ENCODE data around the gene TRIP4.
"Not testable (repeated sequence)": the region's sequence is repeated elsewhere in the genome, so short reads cannot be mapped to it uniquely, and the experiment has no call there.

The TRIP4 gene

DNA sequence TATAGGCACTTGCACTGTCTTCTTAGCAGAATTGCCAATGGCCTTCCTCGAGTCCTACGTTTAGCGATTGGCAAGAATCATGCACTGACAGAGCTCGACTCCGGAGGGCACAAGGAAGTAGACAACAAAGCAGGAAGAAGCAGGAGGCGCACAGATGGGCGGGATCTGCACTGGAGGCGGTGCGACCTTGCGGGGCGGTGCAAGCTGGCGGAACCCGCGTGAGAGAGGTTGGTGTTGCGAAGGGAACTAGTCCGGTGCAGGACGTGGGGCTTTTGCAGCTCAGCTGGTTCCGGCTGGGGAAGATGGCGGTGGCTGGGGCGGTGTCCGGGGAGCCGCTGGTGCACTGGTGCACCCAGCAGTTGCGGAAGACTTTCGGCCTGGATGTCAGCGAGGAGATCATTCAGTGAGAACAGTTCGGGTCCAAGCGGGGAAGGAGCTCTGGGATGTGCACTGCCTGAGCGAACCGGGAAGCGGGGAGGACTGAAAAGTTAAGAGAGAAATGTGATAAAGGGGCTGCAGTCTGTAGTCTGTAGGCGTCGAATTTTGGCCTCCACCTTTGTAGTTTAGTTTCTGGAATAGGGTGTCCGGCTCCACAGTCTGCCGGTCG, at the start of gene TRIP4:
TSS of gene TRIP4 (plus strand) at position 275 of the 607 bp plus-strand sequence. CDS start at position 303, 28 bp downstream.
- Histone ChIP-seq H3K9me3 (no peaks in the 10 kb centered on the region), H3K4me3 (peak within 1 kb of the TSS; percentile 80), H3K4me2 (peak within 1 kb of the TSS; percentile 67), H3K4me1 (peaks cover 46% of the 10 kb centered on the region), H3K27ac (peak within 1 kb of the TSS; percentile 71), H4K20me1 (no peaks in the 10 kb centered on the region), H3K9ac (peak within 1 kb of the TSS; percentile 72), H3K27me3 (no peaks in the 10 kb centered on the region), H3K36me3 (peaks cover 4% of the 10 kb centered on the region; the same call in 1 of the 2 replicates)
- no peak for TF ChIP-seq Cebpa-rat (IDR thresholded peaks at IDR 0.05)

DNA sequence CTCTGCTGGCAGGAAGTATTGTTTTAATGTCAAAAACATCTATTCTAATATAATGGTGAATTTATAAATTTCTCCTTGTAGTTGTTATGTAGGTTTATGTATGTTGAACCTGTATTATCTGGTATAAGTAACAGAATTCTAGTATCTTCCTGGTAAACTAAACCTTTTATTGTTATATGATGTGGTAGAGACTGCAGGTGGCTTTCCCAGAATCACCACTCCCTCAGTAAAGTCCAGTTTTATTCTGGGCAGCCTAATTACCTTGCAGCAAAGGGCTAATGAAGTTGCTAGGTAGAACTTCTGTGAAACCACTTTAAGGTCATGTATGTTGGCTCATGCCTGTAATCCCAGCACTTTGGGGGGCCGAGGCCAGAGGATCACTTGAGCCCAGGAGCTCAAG, 47.3 kb upstream of the TRIP4 start:
- Histone ChIP-seq H4K20me1 (no peaks in the 10 kb centered on the region), H3K27me3 (no peaks in the 10 kb centered on the region), H3K9ac (no peak overlapping the region), H3K27ac (no peak overlapping the region), H3K4me2 (no peak overlapping the region), H3K4me3 (no peak overlapping the region), H3K4me1 (no peaks in the 10 kb centered on the region), H3K9me3 (no peaks in the 10 kb centered on the region), H3K36me3 (peaks cover 24% of the 10 kb centered on the region)
- no peak for TF ChIP-seq Cebpa-rat (IDR thresholded peaks at IDR 0.05)

DNA sequence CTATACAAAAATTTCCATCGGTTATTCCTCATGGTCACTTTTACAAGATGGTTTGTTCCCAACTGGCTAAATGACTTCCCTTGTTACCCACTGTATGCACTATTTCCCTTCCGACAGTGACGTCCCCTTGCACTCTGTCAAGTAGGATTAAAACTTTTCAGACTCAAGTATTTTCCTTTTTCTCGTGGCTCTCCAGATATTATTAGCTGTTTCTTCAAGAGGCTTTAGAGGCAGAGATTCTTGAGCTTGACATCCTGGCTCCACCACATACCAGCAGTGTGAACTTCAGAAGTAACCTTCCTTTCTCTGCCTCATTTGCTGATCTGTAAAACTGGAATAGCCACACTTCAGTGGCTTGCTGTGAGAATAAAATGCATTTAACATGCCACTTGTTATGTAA, 45.7 kb upstream of the TRIP4 start:
- no peak overlapping the region for H3K9ac ChIP-seq
- no peaks in the 10 kb centered on the region for H3K27me3 ChIP-seq
- H3K27ac ChIP-seq = no peak overlapping the region
- no peaks in the 10 kb centered on the region for H3K9me3 ChIP-seq
- no peaks in the 10 kb centered on the region for H4K20me1 ChIP-seq
- no peak for TF ChIP-seq Cebpa-rat (IDR thresholded peaks at IDR 0.05)
- H3K4me2 ChIP-seq = no peak overlapping the region
- no peak overlapping the region for H3K4me3 ChIP-seq
- peaks cover 26% of the 10 kb centered on the region for H3K36me3 ChIP-seq
- H3K4me1 ChIP-seq = no peaks in the 10 kb centered on the region

DNA sequence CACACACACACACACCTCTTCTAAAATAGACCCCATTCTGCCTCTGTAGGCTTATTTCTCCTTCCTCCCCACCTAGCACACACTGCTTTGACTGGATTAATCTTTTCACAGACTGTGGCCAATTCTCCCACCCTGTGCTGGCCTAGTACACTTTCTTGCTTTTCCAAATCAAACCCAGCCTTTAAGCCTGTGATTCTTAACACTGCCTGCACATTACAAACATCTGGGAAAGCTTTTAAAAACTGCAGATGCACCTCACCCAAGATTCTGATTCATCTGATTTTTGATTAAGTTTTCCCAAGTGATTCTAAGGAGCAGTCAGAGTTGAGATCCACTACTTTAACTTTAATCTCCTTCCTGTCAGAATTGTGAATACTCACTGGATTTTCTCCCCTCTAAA, 44.4 kb upstream of the TRIP4 start:
- Histone ChIP-seq H3K27me3 (no peaks in the 10 kb centered on the region), H3K4me2 (no peak overlapping the region), H3K4me1 (no peaks in the 10 kb centered on the region), H3K27ac (no peak overlapping the region), H3K9me3 (no peaks in the 10 kb centered on the region), H3K36me3 (peaks cover 38% of the 10 kb centered on the region), H3K9ac (no peak overlapping the region), H3K4me3 (no peak overlapping the region), H4K20me1 (peaks cover 8% of the 10 kb centered on the region; the same call in 1 of the 2 replicates)
- no peak for TF ChIP-seq Cebpa-rat (IDR thresholded peaks at IDR 0.05)

DNA sequence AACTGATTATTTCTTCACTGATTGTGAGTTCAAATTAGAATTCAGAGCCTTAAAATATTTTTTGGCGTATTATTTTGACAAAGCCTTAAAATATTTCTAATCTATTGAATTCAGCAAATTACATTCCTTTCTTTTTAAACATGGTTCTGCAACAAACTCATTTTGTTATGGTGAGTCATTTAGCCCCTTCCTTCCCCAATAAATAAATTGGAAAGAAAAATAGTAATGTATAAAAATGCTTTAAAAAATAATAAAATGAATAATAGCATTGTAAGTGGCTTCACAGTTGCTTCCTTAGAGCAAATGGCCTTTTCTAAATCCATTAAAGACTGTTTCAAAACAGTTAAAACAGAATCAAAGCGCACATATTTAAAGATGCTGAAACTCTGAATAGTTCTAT, 43.8 kb upstream of the TRIP4 start:
- Histone ChIP-seq H3K27me3 (no peaks in the 10 kb centered on the region), H3K9me3 (no peaks in the 10 kb centered on the region), H3K4me2 (no peak overlapping the region), H3K4me1 (no peaks in the 10 kb centered on the region), H3K9ac (no peak overlapping the region), H3K36me3 (peaks cover 42% of the 10 kb centered on the region), H4K20me1 (peaks cover 14% of the 10 kb centered on the region; the same call in 1 of the 2 replicates), H3K27ac (no peak overlapping the region), H3K4me3 (no peak overlapping the region)
- TF ChIP-seq Cebpa-rat (IDR thresholded peaks at IDR 0.05) = no peak

DNA sequence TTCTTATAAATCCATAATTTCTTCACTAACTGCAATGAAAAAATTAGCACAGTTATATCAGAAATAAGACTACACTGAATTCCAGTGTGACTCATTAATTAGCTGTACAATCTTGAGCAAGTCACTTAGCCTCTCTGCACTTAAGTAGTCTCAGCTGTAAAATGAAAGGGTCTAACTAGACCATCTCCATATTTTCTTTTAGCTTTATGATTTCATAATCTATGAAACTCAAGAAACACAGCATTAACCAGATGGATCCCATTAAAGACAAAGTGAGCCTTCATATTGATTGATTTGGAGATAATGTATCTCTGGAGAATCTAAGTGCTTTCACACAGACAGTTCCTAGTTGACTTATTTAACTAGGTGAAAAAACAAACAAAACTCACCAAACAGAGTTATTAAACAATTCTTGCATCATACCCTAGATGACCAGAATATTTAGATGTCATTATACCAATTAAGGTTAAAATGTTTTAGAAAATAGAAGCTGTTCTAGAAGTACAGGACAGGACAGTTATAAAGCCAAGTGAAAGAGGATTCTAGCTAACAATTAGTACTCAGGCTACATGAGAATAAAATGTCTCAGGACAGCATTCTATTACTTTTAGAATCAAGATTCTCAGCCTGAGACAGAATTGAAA, 42.9 kb upstream of the TRIP4 start:
- Histone ChIP-seq H3K9me3 (no peaks in the 10 kb centered on the region), H3K27ac (no peak overlapping the region)

DNA sequence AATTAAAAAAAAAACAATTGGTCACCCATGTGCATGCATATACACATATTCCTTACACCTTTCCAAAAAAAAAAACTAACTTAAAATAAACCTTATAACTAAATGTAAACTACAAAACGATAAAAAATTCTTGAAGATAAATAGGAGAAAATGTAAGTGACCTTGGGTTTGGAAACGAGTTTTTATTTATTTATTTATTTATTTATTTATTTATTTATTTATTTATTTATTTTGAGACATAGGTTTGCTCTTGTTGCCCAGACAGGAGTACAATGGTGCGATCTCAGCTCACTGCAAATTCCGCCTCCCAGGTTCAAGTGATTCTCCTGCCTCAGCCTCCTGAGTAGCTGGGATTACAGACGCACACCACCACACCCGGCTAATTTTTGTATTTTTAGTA, 41.4 kb upstream of the TRIP4 start:
- H3K27me3 ChIP-seq, H3K4me2 ChIP-seq, H3K4me3 ChIP-seq, H3K4me1 ChIP-seq, H3K9ac ChIP-seq, H3K27ac ChIP-seq, H3K9me3 ChIP-seq: not testable (repeated sequence)
- Histone ChIP-seq H3K36me3 (peaks cover 43% of the 10 kb centered on the region), H4K20me1 (peaks cover 24% of the 10 kb centered on the region; the same call in 1 of the 2 replicates)

More for the DNA sequence above, 42.9 kb upstream of the TRIP4 start:
- no peaks in the 10 kb centered on the region for H3K27me3 ChIP-seq
- H4K20me1 ChIP-seq = peaks cover 23% of the 10 kb centered on the region; the same call in 1 of the 2 replicates
- TF ChIP-seq Cebpa-rat (IDR thresholded peaks at IDR 0.05) = no peak
- H3K9ac ChIP-seq = no peak overlapping the region
- H3K36me3 ChIP-seq = peaks cover 48% of the 10 kb centered on the region
- no peak overlapping the region for H3K4me3 ChIP-seq
- H3K4me2 ChIP-seq = no peak overlapping the region
- no peaks in the 10 kb centered on the region for H3K4me1 ChIP-seq

DNA sequence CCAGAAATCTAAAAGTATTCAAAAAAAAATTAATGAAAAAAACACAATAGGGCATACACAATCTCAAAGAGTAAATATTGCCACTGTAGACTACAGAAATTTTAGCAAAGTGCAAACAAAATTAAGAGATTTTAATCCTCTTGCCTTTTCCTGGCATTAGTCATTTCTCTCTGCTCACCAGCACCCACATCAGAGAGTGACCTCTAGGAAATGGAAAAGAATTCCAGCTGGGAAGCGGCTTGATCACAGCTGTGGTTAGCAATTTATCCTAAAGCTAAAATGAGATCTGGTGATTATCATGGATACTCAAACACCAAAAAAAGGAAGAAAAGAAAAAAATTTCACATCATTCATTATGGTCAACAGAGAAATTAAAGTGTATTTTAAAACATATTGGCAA, 39.2 kb upstream of the TRIP4 start:
- Histone ChIP-seq H3K4me2 (no peak overlapping the region), H3K9me3 (no peaks in the 10 kb centered on the region), H3K9ac (no peak overlapping the region), H3K36me3 (peaks cover 28% of the 10 kb centered on the region), H3K27ac (no peak overlapping the region), H3K27me3 (no peaks in the 10 kb centered on the region), H4K20me1 (peaks cover 30% of the 10 kb centered on the region; the same call in 1 of the 2 replicates), H3K4me3 (no peak overlapping the region), H3K4me1 (no peaks in the 10 kb centered on the region)
- no peak for TF ChIP-seq Cebpa-rat (IDR thresholded peaks at IDR 0.05)

DNA sequence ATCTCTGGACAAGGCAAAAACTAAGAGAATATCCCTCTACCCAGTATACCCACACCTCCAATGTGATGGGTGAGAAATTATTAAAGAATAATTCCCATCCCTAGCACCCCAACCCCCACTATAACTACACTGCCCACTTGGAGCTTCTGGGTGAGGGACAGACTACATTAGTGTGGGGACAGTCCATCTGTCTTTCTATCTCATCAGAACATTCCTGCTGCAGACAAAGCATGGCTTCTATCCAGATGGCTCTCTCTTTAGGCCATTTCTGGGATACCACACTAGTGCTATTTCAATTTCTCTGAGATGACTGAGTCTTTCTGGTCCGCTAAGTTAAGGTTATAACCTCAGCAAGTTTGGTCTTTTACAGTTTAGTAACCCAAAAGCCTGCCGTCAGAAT, 38.3 kb upstream of the TRIP4 start:
- Histone ChIP-seq H3K27me3 (no peaks in the 10 kb centered on the region), H3K4me1 (peaks cover 2% of the 10 kb centered on the region), H3K36me3 (peaks cover 28% of the 10 kb centered on the region), H3K9ac (no peak overlapping the region), H3K4me3 (no peak overlapping the region), H3K4me2 (no peak overlapping the region), H3K9me3 (no peaks in the 10 kb centered on the region), H3K27ac (no peak overlapping the region), H4K20me1 (peaks cover 30% of the 10 kb centered on the region; the same call in 1 of the 2 replicates)
- TF ChIP-seq Cebpa-rat (IDR thresholded peaks at IDR 0.05) = no peak

DNA sequence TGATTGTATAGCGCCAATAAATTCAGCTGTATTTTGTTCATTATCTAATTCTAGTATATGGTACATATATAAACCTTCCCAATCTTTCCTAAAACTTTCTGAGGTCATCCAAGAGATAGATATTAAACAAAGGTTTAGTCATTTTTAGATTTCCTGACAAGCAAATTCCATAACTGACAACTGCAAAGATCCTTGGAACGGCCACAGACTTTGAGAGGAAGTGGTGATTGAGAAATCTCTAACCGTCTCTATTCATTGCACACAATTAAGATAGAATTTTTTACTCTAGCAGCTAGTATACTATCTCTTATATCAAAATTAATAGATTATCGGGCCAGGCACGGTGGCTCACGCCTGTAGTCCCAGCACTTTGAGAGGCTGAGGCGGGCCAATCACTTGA, 36.4 kb upstream of the TRIP4 start:
- Histone ChIP-seq H3K27me3 (no peaks in the 10 kb centered on the region), H3K4me2 (no peak overlapping the region), H3K9me3 (no peaks in the 10 kb centered on the region), H4K20me1 (peaks cover 30% of the 10 kb centered on the region; the same call in 1 of the 2 replicates), H3K36me3 (peaks cover 28% of the 10 kb centered on the region), H3K9ac (no peak overlapping the region), H3K4me3 (no peak overlapping the region), H3K4me1 (peaks cover 11% of the 10 kb centered on the region), H3K27ac (no peak overlapping the region)
- no peak for TF ChIP-seq Cebpa-rat (IDR thresholded peaks at IDR 0.05)
